ENCODE data around the gene ATXN7L1. TPM values are rescaled to one million over a fixed set of nuclear protein-coding genes. Genes with fewer than 3 reads are reported as not detected.

Gene ATXN7L1
- total and polyA plus RNA-seq, 2 of the 4 experiments (the other 2 are of a cell fraction), result 3.5 to 4.3 TPM

GRCh38 chr7:105642264-105642663, 234.1 kb downstream of the ATXN7L1 start:
- Histone ChIP-seq H2BK5ac (ENCODE audit: low read depth, low read length, poor library complexity, severe bottlenecking) (no peak overlapping the region), H3K4me1 (ENCODE audit: control insufficient read depth, insufficient read depth, low read length) (no peaks in the 10 kb centered on the region), H3K79me1 (ENCODE audit: low read depth in 1 of 2, low read length in 2 of 2) (peaks cover 0 to 3% of the 10 kb centered on the region in 2 experiments; a peak in 1 of 4 replicates), H3K27me3 (ENCODE audit: control insufficient read depth, insufficient read depth, low read length) (no peaks in the 10 kb centered on the region), H3K36me3 (ENCODE audit: control insufficient read depth, insufficient read depth, low read length) (peaks cover 25% of the 10 kb centered on the region; the same call in 1 of the 2 replicates), H3K4me2 (ENCODE audit: low read depth, low read length) (no peak overlapping the region), H3K9ac (ENCODE audit: low read depth, low read length) (no peak overlapping the region), H4K91ac (ENCODE audit: insufficient read depth, low read depth, low read length) (no peak overlapping the region), H2BK120ac (ENCODE audit: low read depth, low read length) (no peak overlapping the region), H4K8ac (ENCODE audit: low read depth in 2 of 2, low read length in 2 of 2) (no peak overlapping the region), H3K4ac (ENCODE audit: low read depth, low read length) (no peak overlapping the region), H3K23ac (ENCODE audit: low read depth, low read length) (no peak overlapping the region), H2AK9ac (replicated peaks; ENCODE audit: low read depth, low read length, poor library complexity) (no peak overlapping the region), H3K18ac (ENCODE audit: low read depth, low read length) (no peak overlapping the region), H3K27ac (ENCODE audit: insufficient read depth, low read length) (no peak overlapping the region), H4K5ac (ENCODE audit: low read depth, low read length) (no peak overlapping the region), H3K4me3 (ENCODE audit: insufficient read depth, low read depth, low read length) (no peak overlapping the region), H2AFZ (replicated peaks; ENCODE audit: low read length, poor library complexity) (no peak overlapping the region), H2AK5ac (ENCODE audit: low read depth, low read length) (no peak overlapping the region), H2BK20ac (ENCODE audit: low read depth, low read length) (no peak overlapping the region), H3K9me3 (ENCODE audit: control insufficient read depth, insufficient read depth, low read length) (no peaks in the 10 kb centered on the region), H3K9me1 (ENCODE audit: insufficient read depth, low read length) (0 out of 2 replicates have a peak, but pooled peaks cover 9% of the 10 kb centered on the region), H3K56ac (ENCODE audit: extremely low read depth, insufficient read depth, low read length) (no peak overlapping the region), H4K20me1 (ENCODE audit: insufficient read depth, low read length) (no peaks in the 10 kb centered on the region), H2BK15ac (ENCODE audit: low read depth, low read length) (no peak overlapping the region), H3K14ac (replicated peaks; ENCODE audit: low read depth, low read length) (no peak overlapping the region)
- POLR2A ChIA-PET (ENCODE audit: unreplicated experiment), result no interaction called here
- TF ChIP-seq CEBPB (IDR thresholded peaks at IDR 0.05; ENCODE audit: low read depth, low read length) (no peak), BHLHE40 (IDR thresholded peaks at IDR 0.05; ENCODE audit: low read depth, low read length) (no peak), ELK1 (IDR thresholded peaks at IDR 0.05; ENCODE audit: borderline replicate concordance, low read depth, low read length) (no peak), MAZ (IDR thresholded peaks at IDR 0.05; ENCODE audit: borderline replicate concordance, low read depth, low read length) (no peak), NFE2L2 (IDR thresholded peaks at IDR 0.05; ENCODE audit: low read depth, low read length) (no peak), RCOR1 (IDR thresholded peaks at IDR 0.05; ENCODE audit: insufficient replicate concordance, low read length) (no peak), RFX5 (IDR thresholded peaks at IDR 0.05; ENCODE audit: low read depth, low read length) (no peak), POLR2A (IDR thresholded peaks at IDR 0.05; ENCODE audit: low read depth, low read length) (no peak), CHD1 (IDR thresholded peaks at IDR 0.05; ENCODE audit: low read depth, low read length) (no peak), SMC3 (IDR thresholded peaks at IDR 0.05; ENCODE audit: low read depth, low read length) (no peak), MAFK (IDR thresholded peaks at IDR 0.05; ENCODE audit: low read depth, low read length) (no peak), USF2 (IDR thresholded peaks at IDR 0.05; ENCODE audit: low read depth, low read length) (no peak), MXI1 (IDR thresholded peaks at IDR 0.05; ENCODE audit: borderline replicate concordance, low read depth, low read length) (no peak), RAD21 (IDR thresholded peaks at IDR 0.05; ENCODE audit: low read length) (no peak)
- DNase-seq, result no peak
- no peak for ATAC-seq (ENCODE audit: low read depth)
- dilution Hi-C loops (cut with HindIII; ENCODE audit: low sequenced_read_pairs, unreplicated experiment), result no loop called here
- in situ Hi-C loops (cut with MboI; ENCODE audit: low sequenced_read_pairs), result no loop called here
- no TSS peak for BruUV-seq (replicated peaks)
- intact Hi-C loops (cut with micrococcal nuclease), result no loop called here
- 84% methylated on average over 5 of the region's 7 CpGs; no CpG with 5 or more reads in 1 of the 2 experiments for WGBS, 2 experiments (ENCODE audit: extremely low coverage in 2 of 2, insufficient read length in 1 of 2)
- CTCF ChIA-PET, result no interaction called here

Measured in IMR-90 (cell line).